Measurements from ENCODE around the gene ERICH4. TPM values are rescaled to one million over a fixed set of nuclear protein-coding genes. Genes with fewer than 3 reads are reported as not detected.
"Not testable (repeated sequence)": the region's sequence is repeated elsewhere in the genome, so short reads cannot be mapped to it uniquely, and the experiment has no call there.

The ERICH4 gene
- total RNA-seq, 2 experiments from 2014 or later = not detected

GRCh38 chr19:41407271-41407670, 35.7 kb upstream of the ERICH4 start:
- Mint-ChIP-seq H3K9me3 (no peaks in the 10 kb centered on the region), H3K36me3 (ENCODE audit: low read depth) (peaks cover 7% of the 10 kb centered on the region), H3K27ac (no peak overlapping the region), H3K4me1 (peaks cover 9% of the 10 kb centered on the region), H3K4me3 (no peak overlapping the region), H3K27me3 (no peaks in the 10 kb centered on the region)
- ChIA-PET POLR2A (interaction anchor here (1.4 kb wide), 1 partner anchor 32 kb away, joined by 5 read pairs; the partner anchor contains the start of gene DMAC2), CTCF (interaction anchor here (1.2 kb wide), 1 partner anchor 163 kb away, joined by 3 read pairs; no protein-coding TSS in a partner anchor)
- no peak for DNase-seq

- H3K4me1 Mint-ChIP-seq = peaks cover 9% of the 10 kb centered on the region
- H3K27ac Mint-ChIP-seq = no peak overlapping the region
- POLR2A ChIA-PET = interaction anchor here (1.4 kb wide), 1 partner anchor 31 kb away, joined by 5 read pairs; the partner anchor contains the start of gene DMAC2
Measured at GRCh38 chr19:41408256-41408655, 34.7 kb upstream of the ERICH4 start.

GRCh38 chr19:41408846-41409245, 34.1 kb upstream of the ERICH4 start:
- H3K27ac Mint-ChIP-seq, H3K9me3 Mint-ChIP-seq: not testable (repeated sequence)
- H3K36me3 Mint-ChIP-seq (ENCODE audit: low read depth) = peaks cover 16% of the 10 kb centered on the region

More at GRCh38 chr19:41408256-41408655, 34.7 kb upstream of the ERICH4 start:
- CTCF ChIA-PET = interaction anchor here (1.6 kb wide), 1 partner anchor 22 kb away, joined by 3 read pairs; no protein-coding TSS in a partner anchor
- Mint-ChIP-seq H3K27me3 (no peaks in the 10 kb centered on the region), H3K9me3 (no peaks in the 10 kb centered on the region), H3K36me3 (ENCODE audit: low read depth) (peaks cover 10% of the 10 kb centered on the region), H3K4me3 (no peak overlapping the region)
- DNase-seq = no peak

GRCh38 chr19:41409288-41409687, 33.7 kb upstream of the ERICH4 start:
- no peaks in the 10 kb centered on the region for H3K27me3 Mint-ChIP-seq
- DNase-seq = no peak
- POLR2A ChIA-PET = interaction anchor here (1.2 to 1.4 kb wide), 2 partner anchors 11 to 29 kb away, joined by 3 read pairs; no protein-coding TSS in a partner anchor
- no peaks in the 10 kb centered on the region for H3K9me3 Mint-ChIP-seq
- no peak overlapping the region for H3K4me3 Mint-ChIP-seq
- peaks cover 9% of the 10 kb centered on the region for H3K4me1 Mint-ChIP-seq
- CTCF ChIA-PET = no interaction called here
- no peak overlapping the region for H3K27ac Mint-ChIP-seq
- peaks cover 19% of the 10 kb centered on the region for H3K36me3 Mint-ChIP-seq (ENCODE audit: low read depth)

More at GRCh38 chr19:41408846-41409245, 34.1 kb upstream of the ERICH4 start:
- CTCF ChIA-PET = interaction anchor here (1.6 kb wide), 1 partner anchor 21 kb away, joined by 3 read pairs; no protein-coding TSS in a partner anchor
- H3K4me3 Mint-ChIP-seq, DNase-seq, H3K4me1 Mint-ChIP-seq, H3K27me3 Mint-ChIP-seq: not testable (repeated sequence)
- POLR2A ChIA-PET = interaction anchor here (1.2 to 1.4 kb wide), 3 partner anchors 10 to 31 kb away, joined by 3 to 5 read pairs (median 3); partner anchors contain the start of gene DMAC2

- CTCF ChIA-PET = interaction anchor here (0.7 kb wide), 1 partner anchor 39 kb away, joined by 3 read pairs; no protein-coding TSS in a partner anchor
- POLR2A ChIA-PET = interaction anchor here (1.4 kb wide), 1 partner anchor 28 kb away, joined by 3 read pairs; no protein-coding TSS in a partner anchor
- Mint-ChIP-seq H3K27ac (no peak overlapping the region), H3K27me3 (no peaks in the 10 kb centered on the region), H3K9me3 (no peaks in the 10 kb centered on the region), H3K36me3 (ENCODE audit: low read depth) (peaks cover 22% of the 10 kb centered on the region), H3K4me3 (no peak overlapping the region), H3K4me1 (peaks cover 9% of the 10 kb centered on the region)
- DNase-seq = no peak
Measured at GRCh38 chr19:41410336-41411054, 32.5 kb upstream of the ERICH4 start.

GRCh38 chr19:41411100-41411967, 31.6 kb upstream of the ERICH4 start:
- Mint-ChIP-seq H3K27me3 (no peaks in the 10 kb centered on the region), H3K9me3 (no peaks in the 10 kb centered on the region), H3K4me1 (peaks cover 9% of the 10 kb centered on the region), H3K36me3 (ENCODE audit: low read depth) (peaks cover 23% of the 10 kb centered on the region), H3K27ac (no peak overlapping the region), H3K4me3 (no peak overlapping the region)
- ChIA-PET CTCF (no interaction called here), POLR2A (no interaction called here)
- DNase-seq = no peak

- POLR2A ChIA-PET = no interaction called here
- Mint-ChIP-seq H3K27ac (no peak overlapping the region), H3K4me3 (no peak overlapping the region), H3K4me1 (peaks cover 9% of the 10 kb centered on the region), H3K36me3 (ENCODE audit: low read depth) (peaks cover 24% of the 10 kb centered on the region), H3K9me3 (no peaks in the 10 kb centered on the region), H3K27me3 (no peaks in the 10 kb centered on the region)
- DNase-seq = no peak
- CTCF ChIA-PET = no interaction called here
Measured at GRCh38 chr19:41411968-41412265, 31.0 kb upstream of the ERICH4 start.

- H3K9me3 Mint-ChIP-seq = no peaks in the 10 kb centered on the region
- ChIA-PET CTCF (no interaction called here), POLR2A (no interaction called here)
- no peaks in the 10 kb centered on the region for H3K27me3 Mint-ChIP-seq
- peaks cover 9% of the 10 kb centered on the region for H3K4me1 Mint-ChIP-seq
- no peak for DNase-seq
- H3K36me3 Mint-ChIP-seq (ENCODE audit: low read depth) = peaks cover 28% of the 10 kb centered on the region
- no peak overlapping the region for H3K4me3 Mint-ChIP-seq
- H3K27ac Mint-ChIP-seq = no peak overlapping the region
Measured at GRCh38 chr19:41412953-41413352, 30.0 kb upstream of the ERICH4 start.

- Mint-ChIP-seq H3K4me3 (no peak overlapping the region), H3K9me3 (no peaks in the 10 kb centered on the region), H3K27me3 (no peaks in the 10 kb centered on the region), H3K27ac (no peak overlapping the region), H3K4me1 (peaks cover 9% of the 10 kb centered on the region), H3K36me3 (ENCODE audit: low read depth) (peaks cover 32% of the 10 kb centered on the region)
- DNase-seq = no peak
- POLR2A ChIA-PET = no interaction called here
- CTCF ChIA-PET = no interaction called here
Measured at GRCh38 chr19:41413947-41414346, 29.0 kb upstream of the ERICH4 start.

GRCh38 chr19:41414461-41414860, 28.5 kb upstream of the ERICH4 start:
- POLR2A ChIA-PET = no interaction called here
- DNase-seq = no peak
- no peak overlapping the region for H3K4me3 Mint-ChIP-seq
- no peaks in the 10 kb centered on the region for H3K9me3 Mint-ChIP-seq
- CTCF ChIA-PET = no interaction called here
- peaks cover 35% of the 10 kb centered on the region for H3K36me3 Mint-ChIP-seq (ENCODE audit: low read depth)
- no peaks in the 10 kb centered on the region for H3K27me3 Mint-ChIP-seq
- no peak overlapping the region for H3K27ac Mint-ChIP-seq
- H3K4me1 Mint-ChIP-seq = peaks cover 6% of the 10 kb centered on the region

- POLR2A ChIA-PET = no interaction called here
- Mint-ChIP-seq H3K4me1 (peaks cover under 1% of the 10 kb centered on the region), H3K36me3 (ENCODE audit: low read depth) (peaks cover 35% of the 10 kb centered on the region), H3K27ac (no peak overlapping the region), H3K27me3 (no peaks in the 10 kb centered on the region), H3K9me3 (no peaks in the 10 kb centered on the region), H3K4me3 (no peak overlapping the region)
- CTCF ChIA-PET = no interaction called here
- no peak for DNase-seq
Measured at GRCh38 chr19:41415154-41415571, 27.8 kb upstream of the ERICH4 start.

GRCh38 chr19:41416194-41416674, 26.7 kb upstream of the ERICH4 start:
- Mint-ChIP-seq H3K4me1 (no peaks in the 10 kb centered on the region), H3K36me3 (ENCODE audit: low read depth) (peaks cover 35% of the 10 kb centered on the region), H3K27ac (no peak overlapping the region), H3K4me3 (no peak overlapping the region), H3K27me3 (no peaks in the 10 kb centered on the region), H3K9me3 (no peaks in the 10 kb centered on the region)
- no peak for DNase-seq
- ChIA-PET POLR2A (interaction anchor here (1.0 kb wide), 1 partner anchor 12 kb away, joined by 4 read pairs; no protein-coding TSS in a partner anchor), CTCF (no interaction called here)
